SU-DHL-6 (cell line): ENCODE data around the gene NTM.

Experiments used
- CTCF ChIP-seq: fragments of 200-600 bp; sonication (generic); IDR thresholded peaks from one replicate; pipeline ENCODE4 v1.5.1; 2017; ENCODE audit warnings: antibody characterized with exemption, mild to moderate bottlenecking, low read length, moderate library complexity; ENCODE audit not compliant: insufficient read depth, poor library complexity, severe bottlenecking
- EZH2phosphoT487 ChIP-seq: fragments of 200-600 bp; sonication (generic), shearing (Covaris generic); conservative IDR thresholded peaks from 2 replicates; pipeline ENCODE4 v1.6.1; 2018; ENCODE audit warnings: mild to moderate bottlenecking, antibody characterized with exemption, low read length, moderate library complexity, mixed read lengths

GRCh38 chr11:131389582-131389981 lies 19.2 kb downstream of the NTM start:
- TF ChIP-seq CTCF, result no peak
- no peak for TF ChIP-seq EZH2phosphoT487
